GM23338 (cell line): Measurements from ENCODE around the gene FUT1.

Source experiments
- CREB1 ChIP-seq: fragments of 250-450 bp; sonication (Bioruptor Pico); IDR thresholded peaks from 2 replicates; pipeline ENCODE4 v1.5.0; 2020; ENCODE audit warnings: low read depth, mild to moderate bottlenecking, moderate library complexity
- EZH2 ChIP-seq: fragments of 200-600 bp; sonication (generic); IDR thresholded peaks from one replicate; pipeline ENCODE4 v1.8.0; 2017; ENCODE audit warnings: antibody characterized with exemption, mild to moderate bottlenecking, low read depth; ENCODE audit not compliant: unreplicated experiment
- EZH2phosphoT487 ChIP-seq: fragments of 200-600 bp; sonication (generic); IDR thresholded peaks from one replicate; pipeline ENCODE4 v1.8.1; 2018; ENCODE audit warnings: antibody characterized with exemption; ENCODE audit not compliant: unreplicated experiment
- JUNB ChIP-seq: IDR thresholded peaks from one replicate; pipeline ENCODE4 v1.6.1; 2016; ENCODE audit warnings: antibody characterized with exemption; ENCODE audit not compliant: unreplicated experiment
- NANOG ChIP-seq: IDR thresholded peaks from 2 replicates; pipeline ENCODE4 v1.6.1; 2016; ENCODE audit warnings: antibody characterized with exemption, borderline replicate concordance
- POLR2AphosphoS5 ChIP-seq: IDR thresholded peaks from 2 replicates; pipeline ENCODE4 v1.6.1; 2016; ENCODE audit warnings: antibody characterized with exemption, low read depth
- ZNF114 ChIP-seq: fragments of 250-450 bp; sonication (Bioruptor Pico); IDR thresholded peaks from 2 replicates; pipeline ENCODE4 v1.5.0; 2020; ENCODE audit warnings: mild to moderate bottlenecking, moderate library complexity
- ZNF331 ChIP-seq: fragments of 250-450 bp; sonication (Bioruptor Pico); IDR thresholded peaks from 2 replicates; pipeline ENCODE4 v1.5.0; 2020; ENCODE audit warnings: low read depth, mild to moderate bottlenecking, moderate library complexity
- TF ChIP-seq, protein P1 (sequence below), 2 experiments: fragments of 200-600 bp in 1 of 2; sonication (generic) in 1 of 2; conservative IDR thresholded peaks; 2 replicates each; pipeline versions ENCODE4 v1.5.1 to v1.6.1; 2016 to 2017; ENCODE audit warnings: antibody characterized with exemption in 2 of 2, low read depth in 2 of 2, mild to moderate bottlenecking in 2 of 2, moderate library complexity in 1 of 2
- TF ChIP-seq, protein P2 (sequence below): IDR thresholded peaks from one replicate; pipeline ENCODE4 v1.6.1; 2018; ENCODE audit warnings: antibody characterized with exemption; ENCODE audit not compliant: unreplicated experiment
- TF ChIP-seq, protein P3 (sequence below): IDR thresholded peaks from 2 replicates; pipeline ENCODE4 v1.6.1; 2016; ENCODE audit warnings: antibody characterized with exemption
- TF ChIP-seq, protein P4 (sequence below): fragments of 250-450 bp; sonication (Bioruptor Pico); IDR thresholded peaks from 2 replicates; pipeline ENCODE4 v1.5.0; 2020; ENCODE audit warnings: mild to moderate bottlenecking, moderate library complexity

DNA sequence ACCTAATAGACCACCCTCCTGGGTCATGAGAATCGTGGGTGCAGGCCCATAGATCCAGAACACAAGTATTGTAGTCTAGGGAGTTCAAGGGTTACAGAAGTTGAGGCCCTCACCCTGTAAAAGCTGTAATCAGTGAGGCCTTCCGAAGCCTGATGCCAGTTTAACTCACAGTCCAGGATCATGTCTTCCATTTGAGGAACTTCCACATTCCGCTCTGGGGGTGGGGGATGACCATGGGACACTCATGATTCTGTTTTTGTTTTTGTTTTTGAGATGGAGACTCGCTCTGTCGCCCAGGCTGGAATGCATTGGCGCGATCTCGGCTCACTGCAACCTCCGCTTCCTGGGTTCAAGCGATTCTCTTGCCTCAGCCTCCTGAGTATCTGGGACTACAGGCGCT is 10.3 kb downstream of the FUT1 start:
- TF ChIP-seq, protein P1, sequence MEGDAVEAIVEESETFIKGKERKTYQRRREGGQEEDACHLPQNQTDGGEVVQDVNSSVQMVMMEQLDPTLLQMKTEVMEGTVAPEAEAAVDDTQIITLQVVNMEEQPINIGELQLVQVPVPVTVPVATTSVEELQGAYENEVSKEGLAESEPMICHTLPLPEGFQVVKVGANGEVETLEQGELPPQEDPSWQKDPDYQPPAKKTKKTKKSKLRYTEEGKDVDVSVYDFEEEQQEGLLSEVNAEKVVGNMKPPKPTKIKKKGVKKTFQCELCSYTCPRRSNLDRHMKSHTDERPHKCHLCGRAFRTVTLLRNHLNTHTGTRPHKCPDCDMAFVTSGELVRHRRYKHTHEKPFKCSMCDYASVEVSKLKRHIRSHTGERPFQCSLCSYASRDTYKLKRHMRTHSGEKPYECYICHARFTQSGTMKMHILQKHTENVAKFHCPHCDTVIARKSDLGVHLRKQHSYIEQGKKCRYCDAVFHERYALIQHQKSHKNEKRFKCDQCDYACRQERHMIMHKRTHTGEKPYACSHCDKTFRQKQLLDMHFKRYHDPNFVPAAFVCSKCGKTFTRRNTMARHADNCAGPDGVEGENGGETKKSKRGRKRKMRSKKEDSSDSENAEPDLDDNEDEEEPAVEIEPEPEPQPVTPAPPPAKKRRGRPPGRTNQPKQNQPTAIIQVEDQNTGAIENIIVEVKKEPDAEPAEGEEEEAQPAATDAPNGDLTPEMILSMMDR (conservative IDR thresholded peaks at IDR 0.05; ENCODE audit: low read depth in 2 of 2), result no peak
- TF ChIP-seq EZH2 (no peak), JUNB (no peak), POLR2AphosphoS5 (no peak), ZNF331 (CRISPR knock-in tag) (no peak), EZH2phosphoT487 (no peak), CREB1 (CRISPR knock-in tag) (no peak), ZNF114 (CRISPR knock-in tag) (no peak), NANOG (no peak)
- TF ChIP-seq, protein P2, sequence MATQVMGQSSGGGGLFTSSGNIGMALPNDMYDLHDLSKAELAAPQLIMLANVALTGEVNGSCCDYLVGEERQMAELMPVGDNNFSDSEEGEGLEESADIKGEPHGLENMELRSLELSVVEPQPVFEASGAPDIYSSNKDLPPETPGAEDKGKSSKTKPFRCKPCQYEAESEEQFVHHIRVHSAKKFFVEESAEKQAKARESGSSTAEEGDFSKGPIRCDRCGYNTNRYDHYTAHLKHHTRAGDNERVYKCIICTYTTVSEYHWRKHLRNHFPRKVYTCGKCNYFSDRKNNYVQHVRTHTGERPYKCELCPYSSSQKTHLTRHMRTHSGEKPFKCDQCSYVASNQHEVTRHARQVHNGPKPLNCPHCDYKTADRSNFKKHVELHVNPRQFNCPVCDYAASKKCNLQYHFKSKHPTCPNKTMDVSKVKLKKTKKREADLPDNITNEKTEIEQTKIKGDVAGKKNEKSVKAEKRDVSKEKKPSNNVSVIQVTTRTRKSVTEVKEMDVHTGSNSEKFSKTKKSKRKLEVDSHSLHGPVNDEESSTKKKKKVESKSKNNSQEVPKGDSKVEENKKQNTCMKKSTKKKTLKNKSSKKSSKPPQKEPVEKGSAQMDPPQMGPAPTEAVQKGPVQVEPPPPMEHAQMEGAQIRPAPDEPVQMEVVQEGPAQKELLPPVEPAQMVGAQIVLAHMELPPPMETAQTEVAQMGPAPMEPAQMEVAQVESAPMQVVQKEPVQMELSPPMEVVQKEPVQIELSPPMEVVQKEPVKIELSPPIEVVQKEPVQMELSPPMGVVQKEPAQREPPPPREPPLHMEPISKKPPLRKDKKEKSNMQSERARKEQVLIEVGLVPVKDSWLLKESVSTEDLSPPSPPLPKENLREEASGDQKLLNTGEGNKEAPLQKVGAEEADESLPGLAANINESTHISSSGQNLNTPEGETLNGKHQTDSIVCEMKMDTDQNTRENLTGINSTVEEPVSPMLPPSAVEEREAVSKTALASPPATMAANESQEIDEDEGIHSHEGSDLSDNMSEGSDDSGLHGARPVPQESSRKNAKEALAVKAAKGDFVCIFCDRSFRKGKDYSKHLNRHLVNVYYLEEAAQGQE, result no peak
- TF ChIP-seq, protein P3, sequence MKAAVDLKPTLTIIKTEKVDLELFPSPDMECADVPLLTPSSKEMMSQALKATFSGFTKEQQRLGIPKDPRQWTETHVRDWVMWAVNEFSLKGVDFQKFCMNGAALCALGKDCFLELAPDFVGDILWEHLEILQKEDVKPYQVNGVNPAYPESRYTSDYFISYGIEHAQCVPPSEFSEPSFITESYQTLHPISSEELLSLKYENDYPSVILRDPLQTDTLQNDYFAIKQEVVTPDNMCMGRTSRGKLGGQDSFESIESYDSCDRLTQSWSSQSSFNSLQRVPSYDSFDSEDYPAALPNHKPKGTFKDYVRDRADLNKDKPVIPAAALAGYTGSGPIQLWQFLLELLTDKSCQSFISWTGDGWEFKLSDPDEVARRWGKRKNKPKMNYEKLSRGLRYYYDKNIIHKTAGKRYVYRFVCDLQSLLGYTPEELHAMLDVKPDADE, result no peak
- TF ChIP-seq, protein P4, sequence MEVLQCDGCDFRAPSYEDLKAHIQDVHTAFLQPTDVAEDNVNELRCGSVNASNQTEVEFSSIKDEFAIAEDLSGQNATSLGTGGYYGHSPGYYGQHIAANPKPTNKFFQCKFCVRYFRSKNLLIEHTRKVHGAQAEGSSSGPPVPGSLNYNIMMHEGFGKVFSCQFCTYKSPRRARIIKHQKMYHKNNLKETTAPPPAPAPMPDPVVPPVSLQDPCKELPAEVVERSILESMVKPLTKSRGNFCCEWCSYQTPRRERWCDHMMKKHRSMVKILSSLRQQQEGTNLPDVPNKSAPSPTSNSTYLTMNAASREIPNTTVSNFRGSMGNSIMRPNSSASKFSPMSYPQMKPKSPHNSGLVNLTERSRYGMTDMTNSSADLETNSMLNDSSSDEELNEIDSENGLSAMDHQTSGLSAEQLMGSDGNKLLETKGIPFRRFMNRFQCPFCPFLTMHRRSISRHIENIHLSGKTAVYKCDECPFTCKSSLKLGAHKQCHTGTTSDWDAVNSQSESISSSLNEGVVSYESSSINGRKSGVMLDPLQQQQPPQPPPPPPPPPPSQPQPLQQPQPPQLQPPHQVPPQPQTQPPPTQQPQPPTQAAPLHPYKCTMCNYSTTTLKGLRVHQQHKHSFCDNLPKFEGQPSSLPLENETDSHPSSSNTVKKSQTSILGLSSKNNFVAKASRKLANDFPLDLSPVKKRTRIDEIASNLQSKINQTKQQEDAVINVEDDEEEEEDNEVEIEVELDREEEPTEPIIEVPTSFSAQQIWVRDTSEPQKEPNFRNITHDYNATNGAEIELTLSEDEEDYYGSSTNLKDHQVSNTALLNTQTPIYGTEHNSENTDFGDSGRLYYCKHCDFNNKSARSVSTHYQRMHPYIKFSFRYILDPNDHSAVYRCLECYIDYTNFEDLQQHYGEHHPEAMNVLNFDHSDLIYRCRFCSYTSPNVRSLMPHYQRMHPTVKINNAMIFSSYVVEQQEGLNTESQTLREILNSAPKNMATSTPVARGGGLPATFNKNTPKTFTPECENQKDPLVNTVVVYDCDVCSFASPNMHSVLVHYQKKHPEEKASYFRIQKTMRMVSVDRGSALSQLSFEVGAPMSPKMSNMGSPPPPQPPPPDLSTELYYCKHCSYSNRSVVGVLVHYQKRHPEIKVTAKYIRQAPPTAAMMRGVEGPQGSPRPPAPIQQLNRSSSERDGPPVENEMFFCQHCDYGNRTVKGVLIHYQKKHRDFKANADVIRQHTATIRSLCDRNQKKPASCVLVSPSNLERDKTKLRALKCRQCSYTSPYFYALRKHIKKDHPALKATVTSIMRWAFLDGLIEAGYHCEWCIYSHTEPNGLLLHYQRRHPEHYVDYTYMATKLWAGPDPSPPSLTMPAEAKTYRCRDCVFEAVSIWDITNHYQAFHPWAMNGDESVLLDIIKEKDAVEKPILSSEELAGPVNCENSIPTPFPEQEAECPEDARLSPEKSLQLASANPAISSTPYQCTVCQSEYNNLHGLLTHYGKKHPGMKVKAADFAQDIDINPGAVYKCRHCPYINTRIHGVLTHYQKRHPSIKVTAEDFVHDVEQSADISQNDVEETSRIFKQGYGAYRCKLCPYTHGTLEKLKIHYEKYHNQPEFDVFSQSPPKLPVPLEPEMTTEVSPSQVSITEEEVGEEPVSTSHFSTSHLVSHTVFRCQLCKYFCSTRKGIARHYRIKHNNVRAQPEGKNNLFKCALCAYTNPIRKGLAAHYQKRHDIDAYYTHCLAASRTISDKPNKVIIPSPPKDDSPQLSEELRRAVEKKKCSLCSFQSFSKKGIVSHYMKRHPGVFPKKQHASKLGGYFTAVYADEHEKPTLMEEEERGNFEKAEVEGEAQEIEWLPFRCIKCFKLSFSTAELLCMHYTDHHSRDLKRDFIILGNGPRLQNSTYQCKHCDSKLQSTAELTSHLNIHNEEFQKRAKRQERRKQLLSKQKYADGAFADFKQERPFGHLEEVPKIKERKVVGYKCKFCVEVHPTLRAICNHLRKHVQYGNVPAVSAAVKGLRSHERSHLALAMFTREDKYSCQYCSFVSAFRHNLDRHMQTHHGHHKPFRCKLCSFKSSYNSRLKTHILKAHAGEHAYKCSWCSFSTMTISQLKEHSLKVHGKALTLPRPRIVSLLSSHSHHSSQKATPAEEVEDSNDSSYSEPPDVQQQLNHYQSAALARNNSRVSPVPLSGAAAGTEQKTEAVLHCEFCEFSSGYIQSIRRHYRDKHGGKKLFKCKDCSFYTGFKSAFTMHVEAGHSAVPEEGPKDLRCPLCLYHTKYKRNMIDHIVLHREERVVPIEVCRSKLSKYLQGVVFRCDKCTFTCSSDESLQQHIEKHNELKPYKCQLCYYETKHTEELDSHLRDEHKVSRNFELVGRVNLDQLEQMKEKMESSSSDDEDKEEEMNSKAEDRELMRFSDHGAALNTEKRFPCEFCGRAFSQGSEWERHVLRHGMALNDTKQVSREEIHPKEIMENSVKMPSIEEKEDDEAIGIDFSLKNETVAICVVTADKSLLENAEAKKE, result no peak
